B cell (primary cell): Measurements from ENCODE around the gene CETN2.

Experiments
- EZH2 ChIP-seq: IDR thresholded peaks from 2 replicates; pipeline ENCODE4 v1.6.1; 2012; ENCODE audit warnings: borderline replicate concordance, low read depth, mild to moderate bottlenecking, moderate library complexity, low read length; ENCODE audit not compliant: insufficient read depth, poor library complexity, severe bottlenecking
- TF ChIP-seq, protein P1 (sequence below): fragments of 200-600 bp; IDR thresholded peaks from one replicate; pipeline ENCODE4 v1.8.0; 2022; ENCODE audit warnings: antibody characterized with exemption, mild to moderate bottlenecking

- TF ChIP-seq, protein P1, sequence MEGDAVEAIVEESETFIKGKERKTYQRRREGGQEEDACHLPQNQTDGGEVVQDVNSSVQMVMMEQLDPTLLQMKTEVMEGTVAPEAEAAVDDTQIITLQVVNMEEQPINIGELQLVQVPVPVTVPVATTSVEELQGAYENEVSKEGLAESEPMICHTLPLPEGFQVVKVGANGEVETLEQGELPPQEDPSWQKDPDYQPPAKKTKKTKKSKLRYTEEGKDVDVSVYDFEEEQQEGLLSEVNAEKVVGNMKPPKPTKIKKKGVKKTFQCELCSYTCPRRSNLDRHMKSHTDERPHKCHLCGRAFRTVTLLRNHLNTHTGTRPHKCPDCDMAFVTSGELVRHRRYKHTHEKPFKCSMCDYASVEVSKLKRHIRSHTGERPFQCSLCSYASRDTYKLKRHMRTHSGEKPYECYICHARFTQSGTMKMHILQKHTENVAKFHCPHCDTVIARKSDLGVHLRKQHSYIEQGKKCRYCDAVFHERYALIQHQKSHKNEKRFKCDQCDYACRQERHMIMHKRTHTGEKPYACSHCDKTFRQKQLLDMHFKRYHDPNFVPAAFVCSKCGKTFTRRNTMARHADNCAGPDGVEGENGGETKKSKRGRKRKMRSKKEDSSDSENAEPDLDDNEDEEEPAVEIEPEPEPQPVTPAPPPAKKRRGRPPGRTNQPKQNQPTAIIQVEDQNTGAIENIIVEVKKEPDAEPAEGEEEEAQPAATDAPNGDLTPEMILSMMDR, result no peak
- no peak for TF ChIP-seq EZH2
Observed at GRCh38 chrX:152876931-152877840, 46.6 kb upstream of the CETN2 start.
